ENCODE results near the gene SERPINA9. TPM values are rescaled to one million over a fixed set of nuclear protein-coding genes. Genes with fewer than 3 reads are reported as not detected.

Gene SERPINA9
- polyA plus RNA-seq, 1 donor (not counting 4 experiments of a cell fraction or from before 2014, with no cell fraction given): 0.05 TPM

GRCh38 chr14:94458558-94459205, 17.3 kb downstream of the SERPINA9 start:
- DNase-seq (ENCODE audit: low read depth, low spot score): no peak
- Histone ChIP-seq H3K27me3 (ENCODE audit: control insufficient read depth, extremely low read depth, insufficient read depth, low read length) (no peaks in the 10 kb centered on the region), H3K9ac (ENCODE audit: control insufficient read depth, extremely low read depth, insufficient read depth, low read length) (no peak overlapping the region), H3K79me2 (ENCODE audit: control insufficient read depth, insufficient read depth, low read length) (no peaks in the 10 kb centered on the region), H3K36me3 (ENCODE audit: control insufficient read depth in 2 of 2, extremely low read depth in 1 of 2, insufficient read depth in 2 of 2, low read length in 2 of 2) (no peaks in the 10 kb centered on the region), H3K4me2 (ENCODE audit: control insufficient read depth, extremely low read depth, insufficient read depth, low read depth, low read length) (no peak overlapping the region), H3K4me1 (ENCODE audit: control insufficient read depth, extremely low read depth, insufficient read depth, low read length) (no peaks in the 10 kb centered on the region), H3K27ac (ENCODE audit: control insufficient read depth, insufficient read depth, low read length) (no peak overlapping the region), H2AFZ (ENCODE audit: control insufficient read depth, low read length) (no peak overlapping the region), H3K4me3 (ENCODE audit: control insufficient read depth in 2 of 3, extremely low read depth in 1 of 3, insufficient read depth in 2 of 3, low read depth in 1 of 3, low read length in 3 of 3) (no peak overlapping the region), H4K20me1 (ENCODE audit: control insufficient read depth, extremely low read depth, insufficient read depth, low read length) (no peaks in the 10 kb centered on the region), H3K9me3 (ENCODE audit: control insufficient read depth, low read depth, low read length) (no peaks in the 10 kb centered on the region), H3K9me1 (ENCODE audit: control insufficient read depth, extremely low read depth, insufficient read depth, low read length) (no peaks in the 10 kb centered on the region)
- no peak for FAIRE-seq
- TF ChIP-seq EZH2 (IDR thresholded peaks at IDR 0.05; ENCODE audit: low read length): no peak
- dilution Hi-C loops (cut with MboI; ENCODE audit: extremely low pct_ligation_motif_present, low sequenced_read_pairs): no loop called here

- H3K9ac ChIP-seq (ENCODE audit: control insufficient read depth, extremely low read depth, insufficient read depth, low read length): no peak overlapping the region
- dilution Hi-C loops (cut with MboI; ENCODE audit: extremely low pct_ligation_motif_present, low sequenced_read_pairs): no loop called here
- no peak overlapping the region for H3K4me3 ChIP-seq (ENCODE audit: control insufficient read depth in 2 of 3, extremely low read depth in 1 of 3, insufficient read depth in 2 of 3, low read depth in 1 of 3, low read length in 3 of 3)
- no peaks in the 10 kb centered on the region for H3K27me3 ChIP-seq (ENCODE audit: control insufficient read depth, extremely low read depth, insufficient read depth, low read length)
- H3K9me3 ChIP-seq (ENCODE audit: control insufficient read depth, low read depth, low read length): no peaks in the 10 kb centered on the region
- H3K79me2 ChIP-seq (ENCODE audit: control insufficient read depth, insufficient read depth, low read length): no peaks in the 10 kb centered on the region
- no peak overlapping the region for H3K27ac ChIP-seq (ENCODE audit: control insufficient read depth, insufficient read depth, low read length)
- TF ChIP-seq EZH2 (IDR thresholded peaks at IDR 0.05; ENCODE audit: low read length): no peak
- TF ChIP-seq CTCF (optimal IDR thresholded peaks at IDR 0.05 in 1 of 3, IDR thresholded peaks at IDR 0.05 in 1 of 3, conservative IDR thresholded peaks at IDR 0.05 in 1 of 3; ENCODE audit: extremely low read depth in 1 of 3, insufficient read depth in 2 of 3, low read length in 3 of 3): no peak
- no peak for FAIRE-seq
- H3K9me1 ChIP-seq (ENCODE audit: control insufficient read depth, extremely low read depth, insufficient read depth, low read length): no peaks in the 10 kb centered on the region
- H3K4me1 ChIP-seq (ENCODE audit: control insufficient read depth, extremely low read depth, insufficient read depth, low read length): no peaks in the 10 kb centered on the region
- no peak for DNase-seq (ENCODE audit: low read depth, low spot score)
- no peak overlapping the region for H3K4me2 ChIP-seq (ENCODE audit: control insufficient read depth, extremely low read depth, insufficient read depth, low read depth, low read length)
- no peaks in the 10 kb centered on the region for H3K36me3 ChIP-seq (ENCODE audit: control insufficient read depth in 2 of 2, extremely low read depth in 1 of 2, insufficient read depth in 2 of 2, low read length in 2 of 2)
- H4K20me1 ChIP-seq (ENCODE audit: control insufficient read depth, extremely low read depth, insufficient read depth, low read length): no peaks in the 10 kb centered on the region
- H2AFZ ChIP-seq (ENCODE audit: control insufficient read depth, low read length): no peak overlapping the region
Observed at GRCh38 chr14:94458096-94458495, 17.9 kb downstream of the SERPINA9 start.

- Histone ChIP-seq H3K4me1 (ENCODE audit: control insufficient read depth, extremely low read depth, insufficient read depth, low read length) (no peaks in the 10 kb centered on the region), H3K4me2 (ENCODE audit: control insufficient read depth, extremely low read depth, insufficient read depth, low read depth, low read length) (no peak overlapping the region), H3K9me3 (ENCODE audit: control insufficient read depth, low read depth, low read length) (no peaks in the 10 kb centered on the region), H3K36me3 (ENCODE audit: control insufficient read depth in 2 of 2, extremely low read depth in 1 of 2, insufficient read depth in 2 of 2, low read length in 2 of 2) (no peaks in the 10 kb centered on the region), H2AFZ (ENCODE audit: control insufficient read depth, low read length) (no peak overlapping the region), H3K4me3 (ENCODE audit: control insufficient read depth in 2 of 3, extremely low read depth in 1 of 3, insufficient read depth in 2 of 3, low read depth in 1 of 3, low read length in 3 of 3) (no peak overlapping the region), H3K79me2 (ENCODE audit: control insufficient read depth, insufficient read depth, low read length) (no peaks in the 10 kb centered on the region), H3K27me3 (ENCODE audit: control insufficient read depth, extremely low read depth, insufficient read depth, low read length) (no peaks in the 10 kb centered on the region), H3K27ac (ENCODE audit: control insufficient read depth, insufficient read depth, low read length) (no peak overlapping the region), H3K9ac (ENCODE audit: control insufficient read depth, extremely low read depth, insufficient read depth, low read length) (no peak overlapping the region), H4K20me1 (ENCODE audit: control insufficient read depth, extremely low read depth, insufficient read depth, low read length) (no peaks in the 10 kb centered on the region), H3K9me1 (ENCODE audit: control insufficient read depth, extremely low read depth, insufficient read depth, low read length) (no peaks in the 10 kb centered on the region)
- DNase-seq (ENCODE audit: low read depth, low spot score) (no peak), FAIRE-seq (no peak)
- TF ChIP-seq EZH2 (IDR thresholded peaks at IDR 0.05; ENCODE audit: low read length) (no peak), CTCF (optimal IDR thresholded peaks at IDR 0.05 in 1 of 3, IDR thresholded peaks at IDR 0.05 in 1 of 3, conservative IDR thresholded peaks at IDR 0.05 in 1 of 3; ENCODE audit: extremely low read depth in 1 of 3, insufficient read depth in 2 of 3, low read length in 3 of 3) (no peak)
- dilution Hi-C loops (cut with MboI; ENCODE audit: extremely low pct_ligation_motif_present, low sequenced_read_pairs): no loop called here
Observed at GRCh38 chr14:94455928-94456327, 20.1 kb downstream of the SERPINA9 start.
